CD14-positive monocyte (primary cell): ENCODE results near the gene VMP1. TPM values are rescaled to one million over a fixed set of nuclear protein-coding genes. Genes with fewer than 3 reads are reported as not detected.

Source experiments
- DNase-seq, 3 donors: peaks; one replicate each; pipeline ENCODE4 v3.0.0-alpha.2; 2011 to 2022
- H2AFZ ChIP-seq: 2 replicates; pipeline ENCODE4 v1.6.0; 2012; ENCODE audit warnings: mild to moderate bottlenecking, low read depth, low read length, inconsistent platforms; ENCODE audit not compliant: insufficient read depth, poor library complexity, severe bottlenecking
- H3K27ac ChIP-seq, 2 donors: 1 replicate in 1 of 2; 2 replicates in 1 of 2; pipeline ENCODE4 v1.5.1; 2012 to 2013; ENCODE audit warnings: low read length in 2 of 2, control low read depth in 1 of 2, inconsistent platforms in 1 of 2, low read depth in 1 of 2, mild to moderate bottlenecking in 1 of 2
- H3K27me3 ChIP-seq, 2 donors: one replicate each; pipeline versions ENCODE4 v1.6.0 to v1.6.1; 2011 to 2013; ENCODE audit warnings: low read length in 2 of 2; ENCODE audit not compliant: control insufficient read depth in 2 of 2, insufficient read depth in 2 of 2
- H3K36me3 ChIP-seq, 2 donors: replicated peaks in 1 of 2; 1 replicate in 1 of 2; 2 replicates in 1 of 2; pipeline versions ENCODE4 v1.5.1 to v1.6.1; 2012 to 2013; ENCODE audit warnings: low read length in 2 of 2, control low read depth in 1 of 2, inconsistent platforms in 1 of 2, mild to moderate bottlenecking in 1 of 2; ENCODE audit not compliant: insufficient read depth in 2 of 2, control insufficient read depth in 1 of 2
- H3K4me1 ChIP-seq, 2 donors: 1 replicate in 1 of 2; 2 replicates in 1 of 2; pipeline versions ENCODE4 v1.5.1 to v1.6.1; 2012 to 2013; ENCODE audit warnings: low read length in 2 of 2, control low read depth in 1 of 2, inconsistent platforms in 1 of 2, mild to moderate bottlenecking in 1 of 2, moderate library complexity in 1 of 2; ENCODE audit not compliant: insufficient read depth in 2 of 2, control insufficient read depth in 1 of 2
- H3K4me2 ChIP-seq: replicated peaks from 2 replicates; pipeline ENCODE3; 2012; ENCODE audit warnings: low read length, moderate library complexity, mild to moderate bottlenecking; ENCODE audit not compliant: poor library complexity, severe bottlenecking; ENCODE audit errors: extremely low read depth
- H3K4me3 ChIP-seq, 3 experiments: fragments of 200-600 bp in 1 of 3; sonication (generic) in 1 of 3; replicated peaks in 1 of 3; 1 replicate in 2 of 3; 2 replicates in 1 of 3; pipeline ENCODE4 v1.5.1; 2011 to 2013; ENCODE audit warnings: low read length in 3 of 3, mild to moderate bottlenecking in 3 of 3, control low read depth in 2 of 3, low read depth in 2 of 3, inconsistent platforms in 1 of 3, moderate library complexity in 1 of 3
- H3K79me2 ChIP-seq: 2 replicates; pipeline ENCODE4 v1.6.0; 2012; ENCODE audit warnings: mild to moderate bottlenecking, control low read depth, inconsistent platforms, low read length, moderate library complexity; ENCODE audit not compliant: insufficient read depth
- H3K9ac ChIP-seq: 2 replicates; pipeline ENCODE4 v1.6.0; 2017; ENCODE audit warnings: low read length, mild to moderate bottlenecking; ENCODE audit not compliant: insufficient read depth, poor library complexity, severe bottlenecking
- H3K9me3 ChIP-seq, 2 donors: replicated peaks in 1 of 2; 1 replicate in 1 of 2; 2 replicates in 1 of 2; pipeline versions ENCODE4 v1.5.1 to v1.6.1; 2012 to 2013; ENCODE audit warnings: low read length in 2 of 2, control low read depth in 1 of 2; ENCODE audit not compliant: control insufficient read depth in 1 of 2, insufficient read depth in 1 of 2
- H4K20me1 ChIP-seq: 2 replicates; pipeline ENCODE4 v1.6.0; 2012; ENCODE audit warnings: mild to moderate bottlenecking, low read length, control low read depth, moderate library complexity; ENCODE audit not compliant: insufficient read depth
- H3K27ac Mint-ChIP-seq, 7 donors: one replicate each; pipeline ENCODE4 v1.8.0; 2020; ENCODE audit warnings: mild to moderate bottlenecking in 7 of 7, mixed read lengths in 7 of 7, moderate library complexity in 6 of 7, inconsistent platforms in 2 of 7
- H3K27me3 Mint-ChIP-seq, 3 donors: one replicate each; pipeline ENCODE4 v1.8.0; 2021 to 2022; ENCODE audit warnings: low read depth in 3 of 3, mild to moderate bottlenecking in 3 of 3, mixed read lengths in 3 of 3, moderate library complexity in 3 of 3, inconsistent platforms in 1 of 3
- H3K36me3 Mint-ChIP-seq, 2 donors: one replicate each; pipeline ENCODE4 v1.8.0; 2020; ENCODE audit warnings: mixed read lengths in 2 of 2, inconsistent platforms in 1 of 2, mild to moderate bottlenecking in 1 of 2
- H3K4me1 Mint-ChIP-seq: one replicate; pipeline ENCODE4 v1.8.0; 2020; ENCODE audit warnings: mild to moderate bottlenecking, mixed read lengths
- H3K4me3 Mint-ChIP-seq, 2 donors: one replicate each; pipeline ENCODE4 v1.8.0; 2020; ENCODE audit warnings: mild to moderate bottlenecking in 2 of 2, mixed read lengths in 2 of 2, moderate library complexity in 1 of 2
- H3K9me3 Mint-ChIP-seq, 7 donors: one replicate each; pipeline ENCODE4 v1.8.0; 2020 to 2022; ENCODE audit warnings: mixed read lengths in 7 of 7, mild to moderate bottlenecking in 6 of 7, moderate library complexity in 6 of 7, inconsistent platforms in 2 of 7
- CTCF ChIP-seq: fragments of 200-600 bp; IDR thresholded peaks from one replicate; pipeline ENCODE4 v1.8.0; 2022; ENCODE audit warnings: antibody characterized with exemption, mild to moderate bottlenecking
- WGBS: methylation state at CpG from one replicate; pipeline ENCODE4 v1.1.5; 2013; ENCODE audit warnings: missing lambda C conversion rate; ENCODE audit not compliant: insufficient coverage; 5-methylcytosine and 5-hydroxymethylcytosine counted together
- intact Hi-C, 2 donors: fragments of 100-400 bp; cut with micrococcal nuclease; formaldehyde crosslinking; loops; one replicate each; pipeline versions ENCODE4 v1.15.0 to v1.15.1; 2023
- polyA minus RNA-seq: library from RNA; depleted of rRNA, polyadenylated mRNA; stranded (reverse); fragments of >200 nt; gene quantifications from 2 replicates; pipeline ENCODE4 v1.2.3, GENCODE V29; 2012
- polyA plus RNA-seq, 3 donors: library from polyadenylated mRNA; depleted of rRNA in 1 of 3; unstranded in 2 of 3; stranded (reverse) in 1 of 3; fragments of 300-500 nt in 2 of 3; fragments of >200 nt in 1 of 3; fragmentation: Illumina TruSeq in 2 of 3; gene quantifications; 1 replicate in 2 of 3; 2 replicates in 1 of 3; pipeline ENCODE4 v1.2.3, GENCODE V29; 2012 to 2021
- total RNA-seq, 12 experiments: library from RNA in 1 of 12; stranded (reverse) in 1 of 12; fragments of 120-200 nt in 1 of 12; gene quantifications; one replicate each; pipeline ENCODE4 v1.2.4 and lab custom pipeline; 2013 to 2026; ENCODE audit warnings: mixed read lengths in 6 of 12, inconsistent platforms in 1 of 12

Gene VMP1
- 1,227 TPM for total RNA-seq (2013)
- polyA plus RNA-seq: 100 to 1,000 TPM; 246 to 511 (median 386) TPM
- polyA minus RNA-seq: 289 and 370 TPM in 2 replicates
- total RNA-seq (lab: John Stamatoyannopoulos, UW): 192 to 1,162 (median 694) reads per million in 11 experiments

GRCh38 chr17:59707149-59707970 is at the start of gene VMP1, which contains the start of gene PTRH2:
TSS of gene VMP1 (plus strand) at chr17:59707654. CDS start at chr17:59731447, 23,793 bp downstream.
TSS of gene PTRH2 (minus strand) at chr17:59707430. CDS start at chr17:59697978, 9,452 bp downstream.
- peaks cover 81% of the 10 kb centered on the region for H4K20me1 ChIP-seq
- peaks cover 98% of the 10 kb centered on the region for H3K79me2 ChIP-seq
- H2AFZ ChIP-seq: peak within 1 kb of the TSS; percentile 80
- H3K4me1 Mint-ChIP-seq: peaks cover 68% of the 10 kb centered on the region
- intact Hi-C loops: no loop called here
- H3K9me3 ChIP-seq: no peaks in the 10 kb centered on the region
- peaks cover under 1 to 8% of the 10 kb centered on the region in 2 donors for H3K36me3 ChIP-seq
- peaks cover 0 to 5% (median 0%) of the 10 kb centered on the region in 7 donors for H3K9me3 Mint-ChIP-seq
- WGBS: under 1% methylated on average over 37 of the region's 45 CpGs
- peak within 1 kb of the TSS; percentile 98 to 100 (median 99) for H3K27ac Mint-ChIP-seq
- peak within 1 kb of the TSS; percentile 85 for H3K4me2 ChIP-seq
- peak within 1 kb of the TSS; percentile 98 to 99 for H3K4me3 Mint-ChIP-seq
- peaks cover 19 to 31% of the 10 kb centered on the region in 2 donors for H3K36me3 Mint-ChIP-seq
- peak within 1 kb of the TSS; percentile 86 to 98 (median 93) for H3K4me3 ChIP-seq
- H3K27me3 ChIP-seq: no peaks in the 10 kb centered on the region
- H3K4me1 ChIP-seq: peaks cover 35 to 68% of the 10 kb centered on the region in 2 donors
- H3K9ac ChIP-seq: peak within 1 kb of the TSS; percentile 91
- H3K27ac ChIP-seq: peak within 1 kb of the TSS; percentile 95 to 99
- peak; percentile 99 to 100 (median 100) for DNase-seq
- H3K27me3 Mint-ChIP-seq: peaks cover 0 to 2% (median 0%) of the 10 kb centered on the region in 3 donors
- no peak for TF ChIP-seq CTCF

- peaks cover 30% of the 10 kb centered on the region for H3K4me1 Mint-ChIP-seq
Observed at GRCh38 chr17:59666235-59666634, 41.2 kb upstream of the VMP1 start.

More at GRCh38 chr17:59666235-59666634, 41.2 kb upstream of the VMP1 start:
- H3K4me3 ChIP-seq: no peak overlapping the region
- peaks cover 73 to 82% of the 10 kb centered on the region in 2 donors for H3K36me3 ChIP-seq
- Mint-ChIP-seq H3K27me3 (no peaks in the 10 kb centered on the region), H3K27ac (no peak overlapping the region), H3K9me3 (peaks cover 0 to 2% (median 0%) of the 10 kb centered on the region in 7 donors), H3K4me3 (no peak overlapping the region), H3K36me3 (peaks cover 64 to 69% of the 10 kb centered on the region in 2 donors)
- WGBS: no CpG with 5 or more reads among the region's 5 CpGs
- H3K9ac ChIP-seq: no peak overlapping the region
- intact Hi-C loops: loop anchor here in 1 of 2 donors (5.0 kb wide), 1 partner anchor 49 kb away; the partner anchor contains the start of gene CLTC
- no peak overlapping the region for H2AFZ ChIP-seq
- no peaks in the 10 kb centered on the region for H3K27me3 ChIP-seq
- H3K4me2 ChIP-seq: no peak overlapping the region
- H3K4me1 ChIP-seq: peaks cover 33 to 36% of the 10 kb centered on the region in 2 donors
- peak overlapping the region in 1 of 2 donors; percentile 68 for H3K27ac ChIP-seq
- no peaks in the 10 kb centered on the region for H3K9me3 ChIP-seq
- peaks cover 65% of the 10 kb centered on the region for H4K20me1 ChIP-seq
- TF ChIP-seq CTCF: no peak
- no peak for DNase-seq
- H3K79me2 ChIP-seq: peaks cover 75% of the 10 kb centered on the region
